Endothelial cell of umbilical vein (primary cell): ENCODE measurements around the gene BRSK2.

Experiments used
- MYC ChIP-seq: IDR thresholded peaks from one replicate; pipeline ENCODE4 v1.6.1; 2011; ENCODE audit warnings: mild to moderate bottlenecking, low read depth, low read length
- POLR2A ChIP-seq: IDR thresholded peaks from 2 replicates; pipeline ENCODE4 v1.6.1; 2012; ENCODE audit warnings: low read depth, mild to moderate bottlenecking, control low read depth, low read length
- POLR2AphosphoS5 ChIP-seq: IDR thresholded peaks from 2 replicates; pipeline ENCODE4 v1.6.1; 2012; ENCODE audit warnings: low read depth, mild to moderate bottlenecking, control low read depth, low read length, moderate library complexity; ENCODE audit not compliant: insufficient read depth
- TF ChIP-seq, protein P1 (sequence below), 2 donors: IDR thresholded peaks; 1 replicate in 1 of 2; 2 replicates in 1 of 2; pipeline ENCODE4 v1.5.1; 2011; ENCODE audit warnings: low read length in 2 of 2, mild to moderate bottlenecking in 2 of 2, moderate library complexity in 2 of 2, control low read depth in 1 of 2, inconsistent platforms in 1 of 2, low read depth in 1 of 2; ENCODE audit not compliant: insufficient read depth in 1 of 2; ENCODE audit errors: extremely low read depth in 1 of 2

DNA sequence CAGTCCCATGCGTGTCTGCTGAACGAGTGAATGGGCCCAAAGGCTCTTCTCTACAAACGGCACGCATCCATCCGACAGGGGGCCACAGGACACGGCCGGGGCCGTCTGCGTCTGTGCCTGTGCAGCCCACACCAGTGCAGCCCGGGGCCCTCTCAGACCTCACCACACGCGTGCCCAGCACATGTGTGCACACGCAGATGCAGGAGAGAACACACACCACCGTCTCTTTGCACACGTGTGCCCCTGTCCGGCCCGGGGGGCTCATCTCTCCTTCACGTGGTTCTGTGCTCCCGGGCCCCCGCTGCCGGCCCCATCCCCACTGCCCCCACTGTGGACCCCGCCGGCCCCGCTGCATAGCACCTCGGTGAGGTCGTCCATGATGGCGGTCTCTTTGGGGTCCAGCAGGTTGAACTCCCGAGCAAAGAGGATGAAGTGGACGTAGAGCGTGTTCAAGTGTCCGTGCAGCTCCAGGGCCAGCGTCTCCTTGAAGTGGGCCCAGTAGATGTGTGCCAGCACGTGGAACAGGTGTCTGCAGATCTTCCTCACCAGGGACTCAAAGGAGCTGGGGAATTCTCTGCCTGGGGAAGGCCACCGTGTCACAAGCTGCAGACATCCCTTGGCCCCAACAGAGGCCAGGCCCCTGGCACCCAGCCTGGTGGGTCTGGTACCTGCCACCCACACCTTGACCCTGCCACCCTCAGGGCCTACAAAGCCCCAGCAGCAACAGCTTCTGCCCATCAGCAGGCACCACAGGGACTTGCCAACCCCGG, 80.4 kb downstream of the BRSK2 start:
- TF ChIP-seq, protein P1, sequence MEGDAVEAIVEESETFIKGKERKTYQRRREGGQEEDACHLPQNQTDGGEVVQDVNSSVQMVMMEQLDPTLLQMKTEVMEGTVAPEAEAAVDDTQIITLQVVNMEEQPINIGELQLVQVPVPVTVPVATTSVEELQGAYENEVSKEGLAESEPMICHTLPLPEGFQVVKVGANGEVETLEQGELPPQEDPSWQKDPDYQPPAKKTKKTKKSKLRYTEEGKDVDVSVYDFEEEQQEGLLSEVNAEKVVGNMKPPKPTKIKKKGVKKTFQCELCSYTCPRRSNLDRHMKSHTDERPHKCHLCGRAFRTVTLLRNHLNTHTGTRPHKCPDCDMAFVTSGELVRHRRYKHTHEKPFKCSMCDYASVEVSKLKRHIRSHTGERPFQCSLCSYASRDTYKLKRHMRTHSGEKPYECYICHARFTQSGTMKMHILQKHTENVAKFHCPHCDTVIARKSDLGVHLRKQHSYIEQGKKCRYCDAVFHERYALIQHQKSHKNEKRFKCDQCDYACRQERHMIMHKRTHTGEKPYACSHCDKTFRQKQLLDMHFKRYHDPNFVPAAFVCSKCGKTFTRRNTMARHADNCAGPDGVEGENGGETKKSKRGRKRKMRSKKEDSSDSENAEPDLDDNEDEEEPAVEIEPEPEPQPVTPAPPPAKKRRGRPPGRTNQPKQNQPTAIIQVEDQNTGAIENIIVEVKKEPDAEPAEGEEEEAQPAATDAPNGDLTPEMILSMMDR (IDR thresholded peaks at IDR 0.05; ENCODE audit: extremely low read depth in 1 of 2, insufficient read depth in 1 of 2, low read depth in 1 of 2, low read length in 2 of 2) = no peak
- TF ChIP-seq MYC = no peak
- no peak for TF ChIP-seq POLR2A
- TF ChIP-seq POLR2AphosphoS5 = no peak
